Transverse colon (tissue), 3 donors: ENCODE measurements around the gene CDK17.

Source experiments
- CTCF ChIP-seq, 5 experiments: fragments of 200-600 bp in 3 of 5; fragments of 450-650 bp in 2 of 5; sonication (generic) in 3 of 5; IDR thresholded peaks; 1 replicate in 2 of 5; 2 replicates in 3 of 5; pipeline ENCODE4 v1.5.1; 2016 to 2017; ENCODE audit warnings: antibody characterized with exemption in 5 of 5, inconsistent platforms in 3 of 5, mild to moderate bottlenecking in 2 of 5, moderate library complexity in 1 of 5
- POLR2A ChIP-seq: fragments of 450-650 bp; IDR thresholded peaks from one replicate; pipeline ENCODE4 v1.6.1; 2016; ENCODE audit warnings: antibody characterized with exemption, mild to moderate bottlenecking, moderate library complexity

- TF ChIP-seq POLR2A (no peak), CTCF (IDR thresholded peaks at IDR 0.05) (no peak)
Observed at GRCh38 chr12:96242597-96242996, 157.6 kb downstream of the CDK17 start.
